Astrocyte (in vitro differentiated cells and primary cell): ENCODE measurements around the gene HS2ST1.

Experiments
- CTCF ChIP-seq: IDR thresholded peaks from 2 replicates; pipeline ENCODE4 v1.5.1; 2011; ENCODE audit warnings: low read depth, mild to moderate bottlenecking, inconsistent platforms, low read length, moderate library complexity; ENCODE audit not compliant: insufficient read depth
- EZH2 ChIP-seq: IDR thresholded peaks from 2 replicates; pipeline ENCODE4 v1.6.1; 2012; ENCODE audit warnings: mild to moderate bottlenecking, low read length, inconsistent platforms; ENCODE audit not compliant: insufficient read depth

GRCh38 chr1:87062687-87063086, 148.3 kb downstream of the HS2ST1 start:
- TF ChIP-seq CTCF: no peak
- TF ChIP-seq EZH2: no peak
